OCI-LY1 (cell line): ENCODE data around the gene DLL4.

Source experiments
- CTCF ChIP-seq: fragments of 200-600 bp; sonication (generic), shearing (Covaris generic); IDR thresholded peaks from 2 replicates; pipeline ENCODE4 v1.5.1; 2017; ENCODE audit warnings: mild to moderate bottlenecking, antibody characterized with exemption, low read length, moderate library complexity, mixed read lengths
- EZH2 ChIP-seq: fragments of 200-600 bp; sonication (generic), shearing (Covaris generic); IDR thresholded peaks from 2 replicates; pipeline ENCODE4 v1.8.0; 2017; ENCODE audit warnings: borderline replicate concordance, mixed run types, mild to moderate bottlenecking, antibody characterized with exemption, low read length, moderate library complexity, mixed read lengths

- TF ChIP-seq EZH2 = no peak
- no peak for TF ChIP-seq CTCF
Measured at GRCh38 chr15:40958146-40958545, 29.0 kb downstream of the DLL4 start.
